ENCODE results near the gene SP140. TPM values are rescaled to one million over a fixed set of nuclear protein-coding genes. Genes with fewer than 3 reads are reported as not detected.

SP140 gene
- total and polyA plus RNA-seq, 2 of the 8 experiments (the other 6 are each of a cell fraction or from before 2014, with no cell fraction given) = 0.23 to 1.3 TPM

Other genes starting within 250 kb of the SP140 start
- gene SLC16A14, start 156.8 kb upstream of the SP140 start, total RNA-seq (2021; fragmentation: NEBNext Ultra II Directional; extraction: Animal tissue kit (Norgen Biotek cat#: 25700)) = 1.8 and 2.1 TPM in 2 replicates
- 2.8 and 3.0 TPM in 2 replicates for gene SLC16A14, start 156.8 kb upstream of the SP140 start, polyA plus RNA-seq (2011; rRNA removed)
- gene SP110, start 5.8 kb upstream of the SP140 start, total RNA-seq (2021; fragmentation: NEBNext Ultra II Directional; extraction: Animal tissue kit (Norgen Biotek cat#: 25700)) = 7.1 and 8.2 TPM in 2 replicates
- 3.1 and 4.3 TPM in 2 replicates for gene SP110, start 5.8 kb upstream of the SP140 start, polyA plus RNA-seq (2011; rRNA removed)
- gene SP140L, start 101.5 kb downstream of the SP140 start, total RNA-seq (2021; fragmentation: NEBNext Ultra II Directional; extraction: Animal tissue kit (Norgen Biotek cat#: 25700)) = 0.31 and 1.5 TPM in 2 replicates
- 0.36 and 0.58 TPM in 2 replicates for gene SP140L, start 101.5 kb downstream of the SP140 start, polyA plus RNA-seq (2011; rRNA removed)
- gene SP100, start 190.5 kb downstream of the SP140 start, total RNA-seq (2021; fragmentation: NEBNext Ultra II Directional; extraction: Animal tissue kit (Norgen Biotek cat#: 25700)) = 0.33 and 1.1 TPM in 2 replicates
- 0.06 and 0.16 TPM in 2 replicates for gene SP100, start 190.5 kb downstream of the SP140 start, polyA plus RNA-seq (2011; rRNA removed)